GM13976 (cell line): Measurements from ENCODE around the gene PRKAG2.

ENCODE experiments used
- DNase-seq: peaks from one replicate; pipeline ENCODE4 v3.0.0; 2012; ENCODE audit warnings: low spot score
- in situ Hi-C: fragments of 300-500 bp; cut with MboI; formaldehyde crosslinking; loops from one replicate; pipeline ENCODE4 v1.12.0; 2022; ENCODE audit warnings: low sequenced_read_pairs, mixed read lengths, inconsistent platforms; ENCODE audit not compliant: unreplicated experiment
- TF ChIP-seq, protein P1 (sequence below): IDR thresholded peaks from 2 replicates; pipeline ENCODE4 v1.5.1; 2012; ENCODE audit warnings: borderline replicate concordance, mild to moderate bottlenecking; ENCODE audit not compliant: insufficient read depth; ENCODE audit errors: extremely low read depth, missing control alignments, control extremely low read depth

The PRKAG2 gene

DNA sequence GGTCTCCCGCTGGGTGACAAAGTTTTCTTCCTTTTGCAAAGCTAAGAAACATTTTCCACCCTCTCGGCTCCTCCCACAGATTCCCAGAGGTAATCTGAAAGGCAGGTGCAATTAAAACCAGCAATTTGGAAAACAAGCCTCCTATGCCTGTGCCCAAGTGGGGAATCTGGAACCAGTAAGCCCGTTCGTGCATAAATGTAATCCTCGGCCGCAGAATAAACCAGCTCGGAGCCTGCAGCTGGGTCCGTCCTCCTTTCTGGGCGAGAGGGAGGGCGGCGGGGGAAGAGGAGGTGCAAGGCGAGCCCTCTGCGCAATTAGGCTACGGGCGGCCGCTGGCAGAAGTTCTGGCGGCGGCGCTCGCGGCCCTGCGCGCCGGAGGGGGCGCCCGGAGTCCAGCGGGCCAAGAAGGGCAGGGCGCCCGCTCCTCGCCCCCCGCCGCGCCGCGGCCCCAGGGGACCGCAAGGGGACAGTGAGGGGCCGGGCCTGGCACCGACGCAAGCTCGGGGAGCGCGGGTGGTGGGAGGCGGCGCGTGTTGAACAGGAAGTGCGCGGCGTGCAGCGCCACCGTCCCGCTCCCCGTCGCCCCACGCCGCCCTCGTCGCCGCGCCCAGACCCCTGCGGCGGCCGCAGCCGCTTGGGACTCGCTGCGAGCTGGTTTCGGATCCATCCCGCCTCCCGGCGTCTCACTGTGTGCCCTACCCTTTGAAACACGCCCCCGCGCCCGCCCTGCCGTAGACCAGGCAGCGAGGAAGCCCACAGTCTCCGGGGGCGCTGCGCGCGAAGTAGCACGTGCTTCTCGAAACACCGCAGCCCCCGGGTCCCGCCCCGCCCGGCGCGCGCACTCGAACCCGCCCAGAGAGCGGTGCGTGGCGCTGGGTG, at the start of gene PRKAG2:
Gene PRKAG2 (minus strand): TSS at position 217 of the 879 bp plus-strand sequence. CDS start 495 bp downstream, outside the sequence.
- peak; percentile 82 for DNase-seq
- in situ Hi-C loops: no loop called here
- TF ChIP-seq, protein P1, sequence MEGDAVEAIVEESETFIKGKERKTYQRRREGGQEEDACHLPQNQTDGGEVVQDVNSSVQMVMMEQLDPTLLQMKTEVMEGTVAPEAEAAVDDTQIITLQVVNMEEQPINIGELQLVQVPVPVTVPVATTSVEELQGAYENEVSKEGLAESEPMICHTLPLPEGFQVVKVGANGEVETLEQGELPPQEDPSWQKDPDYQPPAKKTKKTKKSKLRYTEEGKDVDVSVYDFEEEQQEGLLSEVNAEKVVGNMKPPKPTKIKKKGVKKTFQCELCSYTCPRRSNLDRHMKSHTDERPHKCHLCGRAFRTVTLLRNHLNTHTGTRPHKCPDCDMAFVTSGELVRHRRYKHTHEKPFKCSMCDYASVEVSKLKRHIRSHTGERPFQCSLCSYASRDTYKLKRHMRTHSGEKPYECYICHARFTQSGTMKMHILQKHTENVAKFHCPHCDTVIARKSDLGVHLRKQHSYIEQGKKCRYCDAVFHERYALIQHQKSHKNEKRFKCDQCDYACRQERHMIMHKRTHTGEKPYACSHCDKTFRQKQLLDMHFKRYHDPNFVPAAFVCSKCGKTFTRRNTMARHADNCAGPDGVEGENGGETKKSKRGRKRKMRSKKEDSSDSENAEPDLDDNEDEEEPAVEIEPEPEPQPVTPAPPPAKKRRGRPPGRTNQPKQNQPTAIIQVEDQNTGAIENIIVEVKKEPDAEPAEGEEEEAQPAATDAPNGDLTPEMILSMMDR: no peak

DNA sequence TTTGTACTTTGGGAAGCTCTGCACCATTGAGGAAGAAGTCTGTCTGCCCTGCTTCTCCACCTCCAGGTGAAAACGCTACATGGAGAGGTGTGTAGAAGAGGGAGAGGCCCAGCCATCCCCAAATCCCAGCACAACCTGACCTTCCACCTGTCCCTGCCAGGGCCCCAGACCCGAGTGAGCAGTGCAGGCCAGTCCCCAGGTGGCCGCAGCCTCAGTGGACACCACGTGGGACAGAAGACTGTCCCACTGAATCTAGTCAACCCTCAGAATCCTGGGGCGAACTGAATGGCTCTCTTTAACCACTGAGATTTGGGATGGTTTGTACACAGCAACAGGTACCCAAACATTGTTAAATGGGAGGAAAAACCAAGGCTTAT, 49.4 kb upstream of the PRKAG2 start:
- DNase-seq: no peak
- in situ Hi-C loops: no loop called here

GRCh38 chr7:151925446-151926335, 48.8 kb upstream of the PRKAG2 start:
- DNase-seq: peak; percentile 47
- TF ChIP-seq, protein P1: no peak
- in situ Hi-C loops: no loop called here

More for the DNA sequence above, 49.4 kb upstream of the PRKAG2 start:
- TF ChIP-seq, protein P1: no peak

DNA sequence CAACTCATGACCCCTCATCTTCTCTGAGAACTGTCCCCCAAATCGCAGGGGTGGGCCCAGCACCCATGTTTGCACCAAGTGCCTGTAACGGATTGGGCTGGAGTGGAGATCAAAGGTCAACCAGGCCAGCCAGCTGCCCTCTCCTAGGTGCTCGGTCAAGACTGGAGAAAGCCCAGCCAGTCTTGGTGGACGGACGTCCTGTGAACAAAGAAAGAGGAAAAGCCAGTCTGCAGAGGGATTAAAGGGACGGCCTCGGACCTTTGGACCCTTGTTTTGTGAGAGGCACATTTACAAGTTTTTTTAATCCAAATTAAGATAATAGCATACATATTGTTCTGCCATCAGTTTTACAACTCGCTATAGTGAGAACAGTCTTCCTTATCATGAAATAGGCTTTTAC, 47.6 kb upstream of the PRKAG2 start:
- DNase-seq: no peak
- TF ChIP-seq, protein P1: no peak
- in situ Hi-C loops: no loop called here

DNA sequence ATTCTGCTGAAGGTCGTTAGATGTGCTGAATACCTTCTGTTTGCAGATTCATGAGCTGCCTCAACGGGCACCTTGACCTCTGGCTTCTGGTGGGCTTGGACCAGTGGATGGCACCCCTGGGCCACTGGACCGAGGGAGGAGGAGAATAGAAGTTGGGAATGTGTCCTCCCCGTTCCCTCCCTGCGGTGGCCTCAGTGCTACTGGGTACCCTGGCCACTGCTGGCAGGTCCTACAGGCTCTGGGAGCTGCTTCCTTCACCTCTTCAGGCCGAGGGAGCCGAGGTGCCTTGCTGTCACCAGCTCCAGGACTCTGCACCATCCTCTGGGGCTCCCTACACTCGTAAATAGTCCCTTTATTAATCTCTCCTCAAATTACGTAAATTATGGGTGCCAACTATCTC, 47.1 kb upstream of the PRKAG2 start:
- TF ChIP-seq, protein P1: no peak
- no peak for DNase-seq

DNA sequence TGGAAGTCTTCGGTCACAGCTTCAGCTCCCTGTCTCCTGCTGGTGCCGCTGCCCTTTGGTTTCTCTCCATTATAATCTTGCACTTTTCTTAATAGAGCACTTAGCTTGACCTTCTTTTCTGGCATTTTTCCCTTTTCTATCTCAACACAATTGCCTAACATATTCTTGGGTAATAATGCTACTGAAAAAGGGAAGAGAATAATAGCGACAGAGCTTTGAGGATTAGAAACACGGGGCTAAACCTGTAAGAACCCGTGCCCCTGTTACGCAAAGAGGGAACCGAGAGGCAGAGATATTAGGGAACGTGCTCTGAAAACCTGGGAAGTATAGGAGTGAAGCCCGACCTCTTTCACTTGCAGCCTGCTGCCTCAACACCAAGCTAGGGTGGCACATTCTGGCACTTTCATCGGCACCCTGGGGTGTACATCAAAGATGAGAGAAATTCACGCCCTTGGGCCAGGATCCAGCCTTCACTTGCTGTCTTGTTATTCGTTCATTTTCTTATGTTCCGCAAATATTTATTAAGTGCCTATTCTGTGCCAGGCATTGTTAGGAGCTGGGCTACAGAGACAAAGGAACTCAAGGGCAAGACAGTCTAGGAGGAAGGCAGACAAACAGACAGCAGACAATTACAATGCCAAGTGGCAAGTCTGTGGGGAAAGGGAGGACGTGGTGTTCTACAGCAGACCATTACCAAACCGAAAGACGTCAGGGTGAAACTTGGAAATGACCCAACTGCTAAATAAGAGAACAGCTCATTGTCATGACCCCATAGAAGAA, 46.4 kb upstream of the PRKAG2 start:
- DNase-seq: no peak
- TF ChIP-seq, protein P1: no peak
- in situ Hi-C loops: no loop called here

More for the DNA sequence above, 47.1 kb upstream of the PRKAG2 start:
- in situ Hi-C loops: no loop called here
